PC-3 (cell line): ENCODE data around the gene HLA-DMB.

ENCODE experiments used
- CTCF ChIP-seq: fragments of 300-600 bp; sonication (generic); conservative IDR thresholded peaks from 2 replicates; pipeline ENCODE4 v1.5.1; 2017; ENCODE audit warnings: antibody characterized with exemption, low read depth, mild to moderate bottlenecking, low read length
- EZH2phosphoT487 ChIP-seq: fragments of 300-600 bp; sonication (generic); IDR thresholded peaks from 2 replicates; pipeline ENCODE4 v1.6.1; 2018; ENCODE audit warnings: mild to moderate bottlenecking, antibody characterized with exemption, low read length, borderline replicate concordance

GRCh38 chr6:32956176-32956575 is 15.3 kb upstream of the HLA-DMB start:
- TF ChIP-seq CTCF (no peak), EZH2phosphoT487 (no peak)
